Smooth muscle cell of the brain vasculature (primary cell): Measurements from ENCODE around the gene SHF.

Source experiments
- DNase-seq: peaks from one replicate; pipeline ENCODE4 v3.0.0-alpha.2; 2012; ENCODE audit warnings: low read depth, low spot score

Gene SHF

DNA sequence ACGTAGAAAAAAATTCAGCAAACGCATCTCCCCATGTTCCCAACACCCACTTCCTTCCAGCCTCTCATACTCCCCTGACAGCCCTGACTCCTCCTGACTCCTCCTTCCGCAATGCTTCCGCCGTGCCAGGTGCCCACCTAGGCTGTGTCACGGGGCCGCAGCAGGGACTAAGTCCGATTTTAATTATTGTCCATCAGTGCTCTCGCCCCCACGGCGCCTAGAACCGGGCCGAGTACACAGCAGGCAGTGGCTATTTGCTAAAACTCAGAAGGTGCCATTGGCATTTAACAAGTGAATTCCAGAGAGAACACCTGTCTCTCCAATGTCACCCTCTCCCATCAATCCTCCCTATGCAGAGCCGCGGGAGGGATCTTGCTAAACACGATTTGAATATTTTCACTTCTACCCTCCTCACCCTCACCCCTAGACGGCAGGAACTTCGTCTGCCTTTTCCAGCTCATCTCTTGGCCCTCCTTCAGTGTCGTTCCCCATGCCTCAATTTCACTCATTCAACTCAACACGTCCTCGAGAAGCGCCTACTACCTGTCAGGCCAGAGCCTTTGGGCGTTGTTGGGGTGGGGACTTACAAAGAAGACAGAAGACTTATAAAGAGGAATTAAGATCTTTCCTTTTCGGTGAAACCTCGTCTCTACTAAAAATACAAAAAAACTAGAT, 11.5 kb upstream of the SHF start:
- no peak for DNase-seq

DNA sequence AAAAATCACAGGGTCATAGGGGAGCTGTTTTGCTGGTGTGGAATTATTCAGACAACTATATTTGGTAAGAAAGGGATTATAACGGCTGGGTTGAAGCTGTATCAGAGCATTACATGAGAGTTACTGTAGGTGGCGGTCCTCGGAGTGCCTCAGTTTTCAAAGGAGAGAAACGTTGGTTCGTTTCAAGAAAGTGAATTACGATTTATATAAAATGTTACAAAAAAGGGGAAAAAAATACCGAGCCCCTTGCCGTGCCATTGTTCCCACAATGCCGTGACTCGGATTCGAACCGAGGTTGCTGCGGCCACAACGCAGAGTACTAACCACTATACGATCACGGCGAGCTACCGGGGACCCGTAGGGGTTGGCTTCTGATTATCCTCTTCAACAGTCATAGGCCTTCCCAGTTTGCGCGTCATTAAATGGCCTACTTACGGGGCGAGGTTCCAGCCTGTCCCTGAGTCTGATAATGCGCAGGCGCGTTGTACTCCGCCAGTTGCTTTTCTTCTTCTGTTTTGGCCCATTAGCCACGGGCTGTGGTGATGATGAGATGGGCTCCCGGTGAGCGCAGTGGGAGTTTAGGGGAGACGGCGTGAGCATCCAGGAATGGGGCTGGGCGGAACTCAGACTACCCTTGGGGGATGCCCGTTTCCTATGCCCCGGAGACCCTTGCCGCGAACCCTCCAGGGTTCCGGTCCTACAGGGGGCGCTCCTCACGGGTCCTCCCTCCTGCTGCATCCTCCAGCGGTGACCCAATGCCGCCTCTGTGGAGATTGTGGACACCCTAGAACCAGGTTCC, 10.8 kb upstream of the SHF start:
- peak; percentile 93 for DNase-seq

- no peak for DNase-seq
These were observed 9.7 kb upstream of the SHF start for GRCh38 chr15:45197512-45197911.

GRCh38 chr15:45187578-45187893, 230 bp downstream of the SHF start:
- DNase-seq, result no peak

DNA sequence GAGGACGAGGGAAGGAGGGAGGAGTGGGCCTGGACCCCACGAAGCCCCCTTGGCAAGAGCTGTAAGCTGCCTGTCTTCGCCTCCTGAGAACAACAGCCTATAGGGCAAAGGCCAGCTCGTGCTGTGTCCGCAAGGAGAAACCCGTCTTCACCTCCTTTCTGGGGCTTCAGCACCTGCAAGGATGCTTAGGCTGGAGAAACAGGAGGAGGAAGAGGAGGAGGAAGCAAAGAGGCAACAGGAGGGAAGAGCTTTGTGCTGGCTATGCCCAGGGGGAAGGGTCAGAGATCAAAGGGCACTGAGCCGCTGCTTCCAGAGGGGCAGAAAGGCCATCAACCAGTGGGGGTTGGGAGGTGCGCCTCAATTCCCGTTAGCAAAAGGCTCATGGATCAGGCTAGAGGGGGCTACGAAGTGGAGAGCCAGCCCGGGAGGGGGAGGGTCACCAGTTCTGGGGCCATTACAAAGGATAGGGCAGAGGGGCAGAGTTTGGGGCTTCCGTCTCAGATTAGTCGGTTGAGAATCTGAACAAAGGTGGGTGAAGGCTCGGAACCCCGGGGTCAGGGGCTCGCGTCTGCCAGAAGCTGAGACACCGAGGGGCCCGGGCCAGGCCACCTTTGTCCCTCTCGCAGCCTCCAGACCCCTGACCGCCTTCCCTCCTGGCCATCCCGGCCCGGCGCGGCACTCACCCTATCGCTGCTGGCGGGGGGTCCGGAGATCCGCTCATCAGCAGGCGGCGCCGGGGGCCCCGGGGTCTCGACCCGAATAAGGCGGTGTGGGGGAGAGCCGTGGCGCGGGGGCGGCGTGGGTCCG, 792 bp downstream of the SHF start:
- no peak for DNase-seq

- no peak for DNase-seq
These were observed 1.6 kb downstream of the SHF start for GRCh38 chr15:45185903-45186770.

- no peak for DNase-seq
These were observed 2.5 kb downstream of the SHF start for GRCh38 chr15:45185069-45185779.

DNA sequence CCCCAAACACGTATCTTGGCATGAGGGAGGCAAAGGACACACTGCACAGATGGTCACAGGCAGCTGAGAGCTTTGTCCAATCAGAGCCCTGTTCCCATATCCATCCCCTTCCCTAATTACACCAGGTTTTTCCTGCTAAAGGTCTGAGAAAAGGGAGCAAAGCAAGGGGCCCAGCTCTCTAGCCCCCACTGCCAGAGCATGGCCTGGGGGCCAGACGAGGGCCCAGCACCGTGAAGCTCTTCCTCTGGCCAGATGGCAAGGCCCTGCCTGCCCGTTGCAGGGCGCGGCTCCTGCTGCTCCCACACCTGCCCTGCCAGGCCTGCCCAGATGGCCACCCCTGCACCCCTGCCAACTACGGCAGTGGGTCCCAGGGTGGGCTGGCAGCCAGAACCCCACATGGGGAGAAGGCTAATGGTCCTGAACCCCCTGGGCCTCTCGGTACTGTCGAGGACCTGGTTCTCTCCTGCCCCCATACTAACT, 3.2 kb downstream of the SHF start:
- DNase-seq, result no peak

- DNase-seq, result no peak
These were observed 4.3 kb downstream of the SHF start for GRCh38 chr15:45183511-45183910.

GRCh38 chr15:45182996-45183395, 4.8 kb downstream of the SHF start:
- no peak for DNase-seq

- DNase-seq, result no peak
These were observed 6.1 kb downstream of the SHF start for GRCh38 chr15:45181491-45182285.

GRCh38 chr15:45180648-45181436, 6.9 kb downstream of the SHF start:
- DNase-seq, result no peak

GRCh38 chr15:45180201-45180600, 7.6 kb downstream of the SHF start:
- no peak for DNase-seq

- DNase-seq, result no peak
These were observed 8.4 kb downstream of the SHF start for GRCh38 chr15:45179221-45179985.

DNA sequence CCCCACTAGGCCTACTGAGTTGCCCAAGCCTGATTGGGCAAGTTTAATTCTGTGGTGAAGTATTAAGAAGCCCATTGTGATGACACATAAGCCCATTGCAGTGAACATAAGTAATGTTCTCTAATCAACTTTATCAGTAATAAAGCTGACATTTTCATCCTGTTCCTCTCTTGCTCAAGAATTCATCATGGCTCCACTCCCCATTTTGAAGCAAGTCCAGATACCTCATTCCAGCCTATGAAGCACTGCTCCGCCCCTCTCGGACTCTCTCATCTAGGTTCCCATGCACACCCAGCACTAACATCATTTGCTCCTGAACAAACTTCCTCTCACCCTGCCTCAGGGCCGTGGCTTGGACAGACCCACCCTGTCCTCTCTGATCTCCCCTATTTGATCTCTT, 10.5 kb downstream of the SHF start:
- DNase-seq, result no peak

DNA sequence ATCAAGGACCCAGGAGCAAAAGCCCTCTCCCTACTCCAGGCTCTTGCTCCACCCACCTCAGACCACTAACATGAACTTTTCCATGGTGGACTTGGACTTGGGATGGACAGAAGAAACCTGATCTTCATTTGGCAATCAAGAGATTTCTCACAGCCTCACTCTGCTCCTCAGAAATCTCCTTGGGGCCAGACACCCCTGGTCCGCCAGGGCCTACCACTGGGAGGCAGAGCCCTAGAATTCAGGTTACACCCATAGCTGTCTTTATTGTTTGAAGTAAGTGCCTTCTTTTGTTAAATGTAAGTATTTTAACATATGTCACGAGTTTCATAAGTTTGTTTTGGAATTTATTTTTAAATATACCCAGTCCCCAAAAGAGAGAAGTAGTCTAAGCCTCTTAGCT, 13.2 kb downstream of the SHF start:
- no peak for DNase-seq

DNA sequence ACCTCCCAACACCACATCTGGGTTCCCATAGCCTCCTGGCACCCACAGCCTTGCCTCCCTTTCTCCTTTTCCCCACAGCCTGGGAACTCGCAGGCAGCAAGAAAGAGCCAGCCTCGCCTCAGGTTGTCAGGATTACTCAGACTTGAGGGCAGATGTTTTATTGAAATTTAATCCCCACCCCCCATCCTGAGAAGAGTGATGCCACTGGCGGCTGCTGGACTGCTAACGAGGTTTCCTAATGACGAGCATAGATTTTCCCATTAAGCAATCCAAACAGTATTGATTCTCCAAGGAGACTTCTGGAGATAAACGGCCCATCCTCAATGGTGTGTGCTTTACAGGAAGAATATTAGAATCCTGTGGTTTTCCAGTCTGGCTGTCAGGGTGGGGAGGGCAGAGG, 13.7 kb downstream of the SHF start:
- DNase-seq, result no peak

- DNase-seq, result no peak
These were observed 15.9 kb downstream of the SHF start for GRCh38 chr15:45171912-45172311.
